ENCODE measurements around the gene PCDHB16. TPM values are rescaled to one million over a fixed set of nuclear protein-coding genes. Genes with fewer than 3 reads are reported as not detected.
"Not testable (repeated sequence)": the region's sequence is repeated elsewhere in the genome, so short reads cannot be mapped to it uniquely, and the experiment has no call there.

Gene PCDHB16
- total RNA-seq, 1 donor: under 0.01 TPM

- peak within 1 kb of the TSS; percentile 24 for H3K4me3 ChIP-seq (ENCODE audit: low read depth, low read length)
- peak; percentile 27 for DNase-seq (ENCODE audit: low read depth)
- TF ChIP-seq, protein P1, sequence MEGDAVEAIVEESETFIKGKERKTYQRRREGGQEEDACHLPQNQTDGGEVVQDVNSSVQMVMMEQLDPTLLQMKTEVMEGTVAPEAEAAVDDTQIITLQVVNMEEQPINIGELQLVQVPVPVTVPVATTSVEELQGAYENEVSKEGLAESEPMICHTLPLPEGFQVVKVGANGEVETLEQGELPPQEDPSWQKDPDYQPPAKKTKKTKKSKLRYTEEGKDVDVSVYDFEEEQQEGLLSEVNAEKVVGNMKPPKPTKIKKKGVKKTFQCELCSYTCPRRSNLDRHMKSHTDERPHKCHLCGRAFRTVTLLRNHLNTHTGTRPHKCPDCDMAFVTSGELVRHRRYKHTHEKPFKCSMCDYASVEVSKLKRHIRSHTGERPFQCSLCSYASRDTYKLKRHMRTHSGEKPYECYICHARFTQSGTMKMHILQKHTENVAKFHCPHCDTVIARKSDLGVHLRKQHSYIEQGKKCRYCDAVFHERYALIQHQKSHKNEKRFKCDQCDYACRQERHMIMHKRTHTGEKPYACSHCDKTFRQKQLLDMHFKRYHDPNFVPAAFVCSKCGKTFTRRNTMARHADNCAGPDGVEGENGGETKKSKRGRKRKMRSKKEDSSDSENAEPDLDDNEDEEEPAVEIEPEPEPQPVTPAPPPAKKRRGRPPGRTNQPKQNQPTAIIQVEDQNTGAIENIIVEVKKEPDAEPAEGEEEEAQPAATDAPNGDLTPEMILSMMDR (IDR thresholded peaks at IDR 0.05; ENCODE audit: insufficient read depth, low read depth, low read length): peak; percentile 25
Measured at GRCh38 chr5:141223112-141223783, 41.1 kb downstream of the PCDHB16 start, which contains the start of gene PCDHB14. TSS of gene PCDHB14 (plus strand) at chr5:141223343. CDS start at chr5:141223506, 163 bp downstream.

- H3K4me3 ChIP-seq (ENCODE audit: low read depth, low read length); DNase-seq (ENCODE audit: low read depth): not testable (repeated sequence)
Measured at GRCh38 chr5:141224844-141225243, 42.7 kb downstream of the PCDHB16 start.

- not testable (repeated sequence) for DNase-seq (ENCODE audit: low read depth); H3K4me3 ChIP-seq (ENCODE audit: low read depth, low read length)
Measured at GRCh38 chr5:141225421-141225820, 43.2 kb downstream of the PCDHB16 start.

- peak; percentile 5 for DNase-seq (ENCODE audit: low read depth)
- peak overlapping the region; percentile 37 for H3K4me3 ChIP-seq (ENCODE audit: low read depth, low read length)
- TF ChIP-seq, protein P1 (IDR thresholded peaks at IDR 0.05; ENCODE audit: insufficient read depth, low read depth, low read length): peak; percentile 23
Measured at GRCh38 chr5:141234109-141234667, 52.0 kb downstream of the PCDHB16 start.

Other genes with a start within 250 kb of the PCDHB16 start
- under 0.01 TPM in 2 replicates for gene PCDHAC2, start 215.9 kb upstream of the PCDHB16 start, total RNA-seq
- not detected in 2 replicates for gene PCDHB1, start 131.0 kb upstream of the PCDHB16 start, total RNA-seq
- under 0.01 and 0.32 TPM in 2 replicates for gene PCDHB2, start 87.8 kb upstream of the PCDHB16 start, total RNA-seq
- gene PCDHB3, start 81.9 kb upstream of the PCDHB16 start, total RNA-seq: 0.32 and 0.43 TPM in 2 replicates
- under 0.01 TPM in 2 replicates for gene PCDHB4, start 60.6 kb upstream of the PCDHB16 start, total RNA-seq
- gene PCDHB5, start 47.2 kb upstream of the PCDHB16 start, total RNA-seq: under 0.01 and 0.32 TPM in 2 replicates
- gene PCDHB6, start 32.3 kb upstream of the PCDHB16 start, total RNA-seq: under 0.01 TPM in 2 replicates
- gene PCDHB7, start 9.7 kb upstream of the PCDHB16 start, total RNA-seq: under 0.01 and 0.43 TPM in 2 replicates
- under 0.01 TPM in 2 replicates for gene PCDHB8, start 4.6 kb upstream of the PCDHB16 start, total RNA-seq
- under 0.01 and 0.64 TPM in 2 replicates for gene PCDHB9, start 4.8 kb downstream of the PCDHB16 start, total RNA-seq
- gene PCDHB10, start 10.0 kb downstream of the PCDHB16 start, total RNA-seq: under 0.01 and 0.32 TPM in 2 replicates
- 0.32 TPM in 1 of 2 replicates, not detected in the other for gene PCDHB11, start 17.2 kb downstream of the PCDHB16 start, total RNA-seq
- under 0.01 TPM in 1 of 2 replicates, not detected in the other for gene PCDHB12, start 26.3 kb downstream of the PCDHB16 start, total RNA-seq
- under 0.01 and 0.32 TPM in 2 replicates for gene PCDHB13, start 31.5 kb downstream of the PCDHB16 start, total RNA-seq
- gene PCDHB14, start 41.0 kb downstream of the PCDHB16 start, total RNA-seq: 0.32 and 0.43 TPM in 2 replicates
- gene PCDHB15, start 63.0 kb downstream of the PCDHB16 start, total RNA-seq: under 0.01 TPM in 2 replicates
- gene SLC25A2, start 121.7 kb downstream of the PCDHB16 start, total RNA-seq: under 0.01 and 0.64 TPM in 2 replicates
- 49.3 and 73.0 TPM in 2 replicates for gene TAF7, start 138.4 kb downstream of the PCDHB16 start, total RNA-seq
- gene PCDHGA1, start 148.1 kb downstream of the PCDHB16 start, total RNA-seq: 0.64 and 0.86 TPM in 2 replicates
- gene PCDHGA2, start 156.4 kb downstream of the PCDHB16 start, total RNA-seq: 2.6 and 3.0 TPM in 2 replicates
- gene PCDHGA3, start 161.4 kb downstream of the PCDHB16 start, total RNA-seq: 3.2 and 4.3 TPM in 2 replicates
- gene PCDHGB1, start 167.7 kb downstream of the PCDHB16 start, total RNA-seq: 2.2 and 2.3 TPM in 2 replicates
- 4.5 and 7.3 TPM in 2 replicates for gene PCDHGA4, start 172.6 kb downstream of the PCDHB16 start, total RNA-seq
- 2.3 and 2.6 TPM in 2 replicates for gene PCDHGB2, start 177.6 kb downstream of the PCDHB16 start, total RNA-seq
- gene PCDHGA5, start 181.8 kb downstream of the PCDHB16 start, total RNA-seq: 1.3 and 1.9 TPM in 2 replicates
- gene PCDHGB3, start 187.9 kb downstream of the PCDHB16 start, total RNA-seq: 3.9 and 5.2 TPM in 2 replicates
- 4.7 and 4.8 TPM in 2 replicates for gene PCDHGA6, start 191.5 kb downstream of the PCDHB16 start, total RNA-seq
- 3.5 and 4.5 TPM in 2 replicates for gene PCDHGA7, start 200.4 kb downstream of the PCDHB16 start, total RNA-seq
- 11.0 and 13.4 TPM in 2 replicates for gene PCDHGB4, start 205.3 kb downstream of the PCDHB16 start, total RNA-seq
- 3.0 and 3.2 TPM in 2 replicates for gene PCDHGA8, start 210.2 kb downstream of the PCDHB16 start, total RNA-seq
- 23.2 and 25.0 TPM in 2 replicates for gene PCDHGB5, start 215.6 kb downstream of the PCDHB16 start, total RNA-seq
- 4.7 and 5.2 TPM in 2 replicates for gene PCDHGA9, start 220.4 kb downstream of the PCDHB16 start, total RNA-seq
- 4.2 and 4.3 TPM in 2 replicates for gene PCDHGB6, start 225.6 kb downstream of the PCDHB16 start, total RNA-seq
- gene PCDHGA10, start 230.6 kb downstream of the PCDHB16 start, total RNA-seq: 11.7 and 12.2 TPM in 2 replicates
- 11.2 and 12.6 TPM in 2 replicates for gene PCDHGB7, start 235.3 kb downstream of the PCDHB16 start, total RNA-seq
- gene PCDHGA11, start 238.7 kb downstream of the PCDHB16 start, total RNA-seq: 11.0 and 15.5 TPM in 2 replicates
- 15.5 and 18.7 TPM in 2 replicates for gene PCDHGA12, start 248.1 kb downstream of the PCDHB16 start, total RNA-seq